22Rv1 (cell line): Measurements from ENCODE around the gene SLC40A1.

Source experiments
- CTCF ChIP-seq: fragments of 450-650 bp; IDR thresholded peaks from 2 replicates; pipeline ENCODE4 v1.5.1; 2017; ENCODE audit warnings: mild to moderate bottlenecking
- ZFX ChIP-seq: fragments of 450-650 bp; IDR thresholded peaks from 2 replicates; pipeline ENCODE4 v1.6.1; 2017; ENCODE audit warnings: antibody characterized with exemption, borderline replicate concordance

DNA sequence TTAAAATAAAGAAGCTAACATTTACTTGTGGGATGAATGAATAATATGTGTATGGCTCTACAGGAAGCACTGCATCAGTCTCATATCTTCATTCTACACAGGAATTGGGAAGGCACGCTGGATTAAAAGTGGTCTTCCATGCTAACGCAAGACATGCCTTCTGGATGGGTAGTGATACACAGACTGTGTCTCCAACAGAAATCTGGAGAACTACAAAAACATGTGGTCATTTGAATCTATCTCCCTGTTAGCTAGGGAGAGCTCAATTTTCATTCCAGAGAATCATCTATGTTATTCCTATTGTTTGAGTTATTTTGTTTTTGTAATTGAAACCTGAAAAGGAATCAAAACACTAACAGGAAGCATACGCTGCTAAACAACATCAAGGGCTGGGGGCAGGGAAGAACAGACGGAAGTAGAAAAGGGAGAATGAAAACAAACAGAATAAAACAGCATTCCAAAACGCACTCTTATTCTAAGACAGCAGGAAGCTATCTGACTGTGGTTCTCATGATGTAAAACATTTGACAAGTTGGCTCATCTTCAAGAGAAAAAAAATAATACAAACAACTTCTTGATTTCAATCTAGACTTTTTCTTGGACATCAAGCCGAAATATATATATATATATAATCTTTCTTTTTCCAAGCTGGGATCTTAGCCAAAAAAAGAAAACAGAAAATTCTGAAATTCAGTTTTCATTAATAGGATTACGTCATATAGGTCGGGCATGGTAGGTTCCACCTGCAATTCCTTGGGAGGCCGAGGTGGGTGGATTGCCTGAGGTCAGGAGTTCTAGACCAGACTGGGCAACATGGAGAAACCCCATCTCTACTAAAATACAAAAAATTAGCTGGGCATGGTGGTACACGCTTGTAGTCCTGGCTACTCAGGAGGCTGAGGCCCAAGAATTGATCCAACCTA, 49.2 kb upstream of the SLC40A1 start:
- no peak for TF ChIP-seq CTCF
- TF ChIP-seq ZFX = no peak
